RWPE2 (cell line): ENCODE results near the gene ATP6V0D1.

ENCODE experiments used
- ATAC-seq: fragments of 200-7000 bp; cut with Tn5 transposase; 3 replicates; pipeline ENCODE4 v1.9.1; 2021; ENCODE audit warnings: low read depth
- DNase-seq: peaks from one replicate; pipeline ENCODE4 v3.0.0-alpha.2; 2020; ENCODE audit warnings: low spot score
- H3K27ac ChIP-seq: fragments of 450-650 bp; 2 replicates; pipeline ENCODE4 v1.5.1; 2017; ENCODE audit warnings: mild to moderate bottlenecking; ENCODE audit not compliant: poor library complexity, severe bottlenecking
- H3K27me3 ChIP-seq: fragments of 250-450 bp; sonication (Bioruptor Pico); 2 replicates; pipeline ENCODE4 v1.5.1; 2021; ENCODE audit warnings: mild to moderate bottlenecking, moderate library complexity; ENCODE audit not compliant: insufficient read depth, poor library complexity, severe bottlenecking
- H3K36me3 ChIP-seq: fragments of 250-450 bp; sonication (Bioruptor Pico); 2 replicates; pipeline ENCODE4 v1.5.1; 2020; ENCODE audit warnings: low read depth, mild to moderate bottlenecking, moderate library complexity
- H3K4me1 ChIP-seq: fragments of 250-450 bp; sonication (Bioruptor Pico); 2 replicates; pipeline ENCODE4 v1.5.1; 2021; ENCODE audit warnings: mild to moderate bottlenecking, moderate library complexity; ENCODE audit not compliant: insufficient read depth, poor library complexity, severe bottlenecking
- H3K4me3 ChIP-seq: fragments of 250-450 bp; sonication (Bioruptor Pico); 2 replicates; pipeline ENCODE4 v1.5.1; 2021; ENCODE audit warnings: mild to moderate bottlenecking, moderate library complexity; ENCODE audit not compliant: severe bottlenecking
- H3K9me3 ChIP-seq: fragments of 250-450 bp; sonication (Bioruptor Pico); 2 replicates; pipeline ENCODE4 v1.5.1; 2021; ENCODE audit warnings: mild to moderate bottlenecking, moderate library complexity; ENCODE audit not compliant: severe bottlenecking
- TF ChIP-seq, protein P1 (sequence below): fragments of 450-650 bp; IDR thresholded peaks from one replicate; pipeline ENCODE4 v1.5.1; 2017; ENCODE audit warnings: mild to moderate bottlenecking, moderate library complexity; ENCODE audit not compliant: poor library complexity, severe bottlenecking

The ATP6V0D1 gene

GRCh38 chr16:67425061-67425460, 55.9 kb downstream of the ATP6V0D1 start:
- Histone ChIP-seq H3K27me3 (no peaks in the 10 kb centered on the region), H3K4me1 (no peaks in the 10 kb centered on the region), H3K27ac (no peak overlapping the region), H3K4me3 (no peak overlapping the region), H3K36me3 (no peaks in the 10 kb centered on the region), H3K9me3 (no peaks in the 10 kb centered on the region)
- DNase-seq (no peak), ATAC-seq (no peak)
- TF ChIP-seq, protein P1, sequence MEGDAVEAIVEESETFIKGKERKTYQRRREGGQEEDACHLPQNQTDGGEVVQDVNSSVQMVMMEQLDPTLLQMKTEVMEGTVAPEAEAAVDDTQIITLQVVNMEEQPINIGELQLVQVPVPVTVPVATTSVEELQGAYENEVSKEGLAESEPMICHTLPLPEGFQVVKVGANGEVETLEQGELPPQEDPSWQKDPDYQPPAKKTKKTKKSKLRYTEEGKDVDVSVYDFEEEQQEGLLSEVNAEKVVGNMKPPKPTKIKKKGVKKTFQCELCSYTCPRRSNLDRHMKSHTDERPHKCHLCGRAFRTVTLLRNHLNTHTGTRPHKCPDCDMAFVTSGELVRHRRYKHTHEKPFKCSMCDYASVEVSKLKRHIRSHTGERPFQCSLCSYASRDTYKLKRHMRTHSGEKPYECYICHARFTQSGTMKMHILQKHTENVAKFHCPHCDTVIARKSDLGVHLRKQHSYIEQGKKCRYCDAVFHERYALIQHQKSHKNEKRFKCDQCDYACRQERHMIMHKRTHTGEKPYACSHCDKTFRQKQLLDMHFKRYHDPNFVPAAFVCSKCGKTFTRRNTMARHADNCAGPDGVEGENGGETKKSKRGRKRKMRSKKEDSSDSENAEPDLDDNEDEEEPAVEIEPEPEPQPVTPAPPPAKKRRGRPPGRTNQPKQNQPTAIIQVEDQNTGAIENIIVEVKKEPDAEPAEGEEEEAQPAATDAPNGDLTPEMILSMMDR, result no peak

- ATAC-seq (no peak), DNase-seq (no peak)
- Histone ChIP-seq H3K9me3 (no peaks in the 10 kb centered on the region), H3K4me1 (no peaks in the 10 kb centered on the region), H3K27me3 (no peaks in the 10 kb centered on the region), H3K36me3 (no peaks in the 10 kb centered on the region), H3K4me3 (no peak overlapping the region), H3K27ac (no peak overlapping the region)
- TF ChIP-seq, protein P1, result no peak
Observed at GRCh38 chr16:67424261-67424615, 56.7 kb downstream of the ATP6V0D1 start.

GRCh38 chr16:67423611-67424260, 57.2 kb downstream of the ATP6V0D1 start:
- no peak for DNase-seq
- no peaks in the 10 kb centered on the region for H3K27me3 ChIP-seq
- no peak overlapping the region for H3K27ac ChIP-seq
- H3K4me3 ChIP-seq, result no peak overlapping the region
- TF ChIP-seq, protein P1, result no peak
- H3K4me1 ChIP-seq, result no peaks in the 10 kb centered on the region
- no peaks in the 10 kb centered on the region for H3K9me3 ChIP-seq
- no peaks in the 10 kb centered on the region for H3K36me3 ChIP-seq
- no peak for ATAC-seq

DNA sequence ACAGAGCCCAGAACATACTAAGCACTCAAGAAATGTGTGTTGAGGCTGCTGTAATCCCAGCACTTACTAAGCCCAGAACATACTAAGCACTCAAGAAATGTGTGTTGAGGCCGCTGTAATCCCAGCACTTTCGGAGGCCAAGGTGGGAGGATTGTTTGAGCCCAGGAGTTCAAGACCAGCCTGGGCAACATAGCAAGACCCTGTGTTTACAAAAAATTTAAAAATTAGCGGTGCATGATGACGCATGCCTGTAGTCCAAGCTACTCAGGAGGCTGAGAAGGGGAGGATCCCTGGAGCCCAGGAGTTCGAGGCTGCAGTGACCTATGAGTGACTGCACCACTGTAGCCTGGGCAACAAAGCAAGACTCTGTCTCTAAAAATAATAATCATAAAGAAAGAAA, 57.9 kb downstream of the ATP6V0D1 start:
- no peaks in the 10 kb centered on the region for H3K4me1 ChIP-seq
- TF ChIP-seq, protein P1, result no peak
- no peak for ATAC-seq
- H3K27me3 ChIP-seq, result no peaks in the 10 kb centered on the region
- no peak overlapping the region for H3K27ac ChIP-seq
- H3K4me3 ChIP-seq, result no peak overlapping the region
- DNase-seq, result no peak
- H3K9me3 ChIP-seq, result no peaks in the 10 kb centered on the region
- H3K36me3 ChIP-seq, result no peaks in the 10 kb centered on the region

DNA sequence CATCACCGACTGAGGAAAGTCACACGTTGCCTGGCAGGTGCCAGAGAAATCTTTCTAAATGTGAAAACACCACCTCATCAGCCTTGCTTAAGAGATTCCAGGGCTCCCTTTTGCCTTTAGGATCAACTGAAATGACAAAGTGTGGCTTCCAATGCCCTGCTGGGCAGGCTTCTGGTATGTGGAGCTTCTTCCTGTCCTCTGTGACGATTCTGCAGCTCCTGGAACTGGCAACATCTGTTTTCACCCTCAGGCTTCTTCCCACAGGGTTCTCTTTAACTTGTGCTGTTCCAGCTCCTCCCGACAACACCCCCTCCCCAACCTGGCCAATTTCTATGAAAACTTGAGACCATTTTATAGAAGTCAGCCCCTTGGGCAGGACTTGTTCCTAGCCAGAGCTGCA, 59.9 kb downstream of the ATP6V0D1 start:
- Histone ChIP-seq H3K27ac (no peak overlapping the region), H3K27me3 (no peaks in the 10 kb centered on the region), H3K4me1 (no peaks in the 10 kb centered on the region), H3K9me3 (no peaks in the 10 kb centered on the region), H3K4me3 (no peak overlapping the region), H3K36me3 (no peaks in the 10 kb centered on the region)
- TF ChIP-seq, protein P1, result no peak
- DNase-seq (no peak), ATAC-seq (no peak)
